Activated naive CD4-positive, alpha-beta T cell treated with anti-CD3 and anti-CD28 coated beads for 36 hours (primary cell): ENCODE results near the gene SLC38A2. TPM values are rescaled to one million over a fixed set of nuclear protein-coding genes. Genes with fewer than 3 reads are reported as not detected.

ENCODE experiments used
- CTCF ChIA-PET: fragments of 350-600 bp; sonication (Branson Sonifier 250); formaldehyde crosslinking; loops from one replicate; lab custom pipeline; 2021; ENCODE audit warnings: antibody characterized with exemption; lab: Charles Lee
- DNase-seq: peaks from one replicate; pipeline ENCODE4 v3.0.0-alpha.2; 2020
- H3K27ac Mint-ChIP-seq: one replicate; pipeline ENCODE4 v1.8.0; 2021; ENCODE audit warnings: mild to moderate bottlenecking, mixed read lengths
- H3K27me3 Mint-ChIP-seq: one replicate; pipeline ENCODE4 v1.8.0; 2021; ENCODE audit warnings: low read depth, mixed read lengths
- H3K36me3 Mint-ChIP-seq: one replicate; pipeline ENCODE4 v1.8.0; 2021; ENCODE audit warnings: low read depth, mixed read lengths
- H3K4me1 Mint-ChIP-seq: one replicate; pipeline ENCODE4 v1.8.0; 2021; ENCODE audit warnings: low read depth, mixed read lengths
- H3K4me3 Mint-ChIP-seq: one replicate; pipeline ENCODE4 v1.8.0; 2021; ENCODE audit warnings: mild to moderate bottlenecking, moderate library complexity, mixed read lengths
- H3K9me3 Mint-ChIP-seq: one replicate; pipeline ENCODE4 v1.8.0; 2021; ENCODE audit warnings: mixed read lengths
- intact Hi-C: fragments of 100-400 bp; cut with micrococcal nuclease; formaldehyde crosslinking; loops from one replicate; pipeline ENCODE4 v1.15.1; 2023
- total RNA-seq, 2 experiments: library from RNA; stranded (reverse); gene quantifications; one replicate each; pipeline ENCODE4 v1.2.3, GENCODE V29; 2021

The SLC38A2 gene
- total RNA-seq, 2 experiments from 2014 or later = 196 to 206 TPM

GRCh38 chr12:46382408-46382963 lies 9.9 kb upstream of the SLC38A2 start:
- Mint-ChIP-seq H3K9me3 (no peaks in the 10 kb centered on the region), H3K27ac (peak overlapping the region; percentile 87), H3K4me3 (peak overlapping the region; percentile 77), H3K4me1 (peaks cover 39% of the 10 kb centered on the region), H3K36me3 (no peaks in the 10 kb centered on the region), H3K27me3 (no peaks in the 10 kb centered on the region)
- intact Hi-C loops = loop anchor here (2.0 kb wide), 1 partner anchor 14 kb away; no protein-coding TSS in a partner anchor
- CTCF ChIA-PET = interaction anchor here (0.6 to 0.7 kb wide), 2 partner anchors 10 to 639 kb away, joined by 3 read pairs; no protein-coding TSS in a partner anchor
- DNase-seq = no peak

GRCh38 chr12:46380881-46381280 lies 8.3 kb upstream of the SLC38A2 start:
- H3K36me3 Mint-ChIP-seq = no peaks in the 10 kb centered on the region
- H3K4me1 Mint-ChIP-seq = peaks cover 38% of the 10 kb centered on the region
- no peaks in the 10 kb centered on the region for H3K27me3 Mint-ChIP-seq
- H3K27ac Mint-ChIP-seq = no peak overlapping the region
- no peak overlapping the region for H3K4me3 Mint-ChIP-seq
- H3K9me3 Mint-ChIP-seq = no peaks in the 10 kb centered on the region
- intact Hi-C loops = no loop called here
- no peak for DNase-seq
- CTCF ChIA-PET = no interaction called here

GRCh38 chr12:46380022-46380796 lies 7.6 kb upstream of the SLC38A2 start:
- Mint-ChIP-seq H3K4me1 (peaks cover 37% of the 10 kb centered on the region), H3K27me3 (no peaks in the 10 kb centered on the region), H3K4me3 (no peak overlapping the region), H3K36me3 (no peaks in the 10 kb centered on the region), H3K27ac (no peak overlapping the region), H3K9me3 (no peaks in the 10 kb centered on the region)
- intact Hi-C loops = no loop called here
- DNase-seq = no peak
- CTCF ChIA-PET = no interaction called here

GRCh38 chr12:46379352-46379751 lies 6.8 kb upstream of the SLC38A2 start:
- no peaks in the 10 kb centered on the region for H3K36me3 Mint-ChIP-seq
- H3K4me1 Mint-ChIP-seq = peaks cover 41% of the 10 kb centered on the region
- H3K27me3 Mint-ChIP-seq = no peaks in the 10 kb centered on the region
- H3K27ac Mint-ChIP-seq = no peak overlapping the region
- no peaks in the 10 kb centered on the region for H3K9me3 Mint-ChIP-seq
- no peak for DNase-seq
- CTCF ChIA-PET = no interaction called here
- intact Hi-C loops = loop anchor here (10.0 kb wide), 2 partner anchors 895 to 1435 kb away; partner anchors contain the start of gene HDAC7
- no peak overlapping the region for H3K4me3 Mint-ChIP-seq

GRCh38 chr12:46378530-46378929 lies 6.0 kb upstream of the SLC38A2 start:
- CTCF ChIA-PET = interaction anchor here (0.6 kb wide), 1 partner anchor 103 kb away, joined by 4 read pairs; no protein-coding TSS in a partner anchor
- Mint-ChIP-seq H3K4me1 (peaks cover 44% of the 10 kb centered on the region), H3K9me3 (no peaks in the 10 kb centered on the region), H3K36me3 (no peaks in the 10 kb centered on the region), H3K27ac (peak overlapping the region; percentile 27), H3K4me3 (no peak overlapping the region), H3K27me3 (no peaks in the 10 kb centered on the region)
- intact Hi-C loops = loop anchor here (10.0 kb wide), 2 partner anchors 896 to 1436 kb away; partner anchors contain the start of gene HDAC7
- DNase-seq = no peak

DNA sequence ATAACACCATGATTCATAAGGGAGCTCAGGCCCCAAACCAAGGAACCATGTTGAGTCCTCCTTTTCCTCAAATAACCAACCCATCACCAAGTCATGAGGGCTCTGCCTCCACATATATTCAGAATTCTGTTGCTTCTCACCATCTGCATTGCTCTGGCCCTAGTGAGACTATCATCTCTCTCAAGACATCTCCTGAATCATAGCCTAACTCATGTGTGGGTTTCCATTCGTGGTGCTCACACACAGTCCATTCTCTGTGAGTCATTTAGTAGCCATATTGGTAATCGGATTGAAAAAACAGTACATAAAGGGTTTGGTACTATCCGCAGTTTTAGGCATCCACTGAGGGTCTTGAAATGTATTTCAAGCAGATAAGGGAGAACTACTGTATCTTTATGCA lies 5.1 kb upstream of the SLC38A2 start:
- Mint-ChIP-seq H3K27ac (peak overlapping the region; percentile 60), H3K9me3 (no peaks in the 10 kb centered on the region), H3K36me3 (no peaks in the 10 kb centered on the region), H3K4me3 (no peak overlapping the region), H3K4me1 (peaks cover 42% of the 10 kb centered on the region), H3K27me3 (no peaks in the 10 kb centered on the region)
- DNase-seq = peak; percentile 43
- CTCF ChIA-PET = interaction anchor here (0.6 to 1.5 kb wide), 2 partner anchors 102 to 284 kb away, joined by 4 read pairs; no protein-coding TSS in a partner anchor
- intact Hi-C loops = loop anchor here (10.0 kb wide), 2 partner anchors 897 to 1437 kb away; partner anchors contain the start of gene HDAC7

DNA sequence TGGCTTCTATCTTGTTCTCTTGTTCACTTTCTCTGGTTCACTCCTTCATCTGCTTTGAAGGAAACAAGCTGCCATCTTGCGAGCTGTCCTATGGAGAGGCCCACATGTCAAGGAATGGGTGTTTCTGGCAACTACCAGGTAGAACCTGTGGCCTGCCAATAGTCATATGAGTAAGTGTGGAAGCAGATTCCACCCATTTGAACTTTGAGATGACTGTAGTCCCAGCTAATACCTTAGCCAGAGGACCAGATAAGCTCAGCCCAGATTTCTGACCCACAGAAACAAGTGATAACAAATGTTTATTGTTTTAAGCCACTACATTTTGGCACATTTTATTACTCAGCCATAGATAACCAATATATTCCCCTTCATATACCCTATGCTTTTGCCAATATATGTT lies 4.0 kb upstream of the SLC38A2 start:
- CTCF ChIA-PET = interaction anchor here (0.6 to 1.5 kb wide), 3 partner anchors 151 to 381 kb away, joined by 4 read pairs; no protein-coding TSS in a partner anchor

DNA sequence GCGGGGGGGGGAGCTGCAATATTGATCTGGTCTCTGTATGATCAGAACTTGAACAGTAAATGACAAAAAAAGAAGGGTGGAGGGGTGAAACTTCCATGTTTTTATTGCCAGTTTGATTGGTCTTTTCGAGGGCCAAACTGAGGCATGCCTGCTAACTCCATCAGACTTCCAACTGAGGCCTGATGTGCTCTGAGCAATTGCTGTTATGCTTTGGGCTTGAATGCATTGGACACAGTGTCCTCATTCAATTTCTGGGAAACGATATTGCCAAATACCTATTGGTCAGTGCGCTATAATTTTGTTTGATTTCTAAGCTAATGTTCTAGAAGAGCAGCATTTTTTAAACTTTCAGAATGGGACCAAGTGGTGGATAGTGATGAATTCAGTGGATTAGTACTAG lies 2.1 kb upstream of the SLC38A2 start:
- CTCF ChIA-PET = interaction anchor here (0.9 kb wide), 1 partner anchor 9 kb away, joined by 3 read pairs; no protein-coding TSS in a partner anchor
- H3K4me3 Mint-ChIP-seq = no peak overlapping the region
- peaks cover 44% of the 10 kb centered on the region for H3K4me1 Mint-ChIP-seq

More for the DNA sequence above, 4.0 kb upstream of the SLC38A2 start:
- no peak for DNase-seq
- no peaks in the 10 kb centered on the region for H3K9me3 Mint-ChIP-seq
- intact Hi-C loops = loop anchor here (10.0 kb wide), 2 partner anchors 898 to 1438 kb away; partner anchors contain the start of gene HDAC7
- no peaks in the 10 kb centered on the region for H3K27me3 Mint-ChIP-seq
- H3K27ac Mint-ChIP-seq = no peak overlapping the region
- H3K4me1 Mint-ChIP-seq = peaks cover 33% of the 10 kb centered on the region
- no peak overlapping the region for H3K4me3 Mint-ChIP-seq
- peaks cover 7% of the 10 kb centered on the region for H3K36me3 Mint-ChIP-seq

GRCh38 chr12:46374310-46374709 lies 1.7 kb upstream of the SLC38A2 start:
- intact Hi-C loops = loop anchor here (5.0 to 10.0 kb wide), 5 partner anchors 843 to 1733 kb away; partner anchors contain the start of genes HDAC7, RPAP3 and SENP1
- Mint-ChIP-seq H3K27me3 (no peaks in the 10 kb centered on the region), H3K36me3 (peaks cover 30% of the 10 kb centered on the region), H3K27ac (peak overlapping the region; percentile 98), H3K9me3 (no peaks in the 10 kb centered on the region), H3K4me3 (peak overlapping the region; percentile 96), H3K4me1 (peaks cover 48% of the 10 kb centered on the region)
- CTCF ChIA-PET = interaction anchor here (0.9 kb wide), 1 partner anchor 9 kb away, joined by 3 read pairs; no protein-coding TSS in a partner anchor
- DNase-seq = no peak

More for the DNA sequence above, 2.1 kb upstream of the SLC38A2 start:
- H3K27ac Mint-ChIP-seq = no peak overlapping the region
- H3K36me3 Mint-ChIP-seq = peaks cover 26% of the 10 kb centered on the region
- no peak for DNase-seq
- no peaks in the 10 kb centered on the region for H3K9me3 Mint-ChIP-seq
- intact Hi-C loops = loop anchor here (5.0 to 10.0 kb wide), 5 partner anchors 843 to 1733 kb away; partner anchors contain the start of genes HDAC7, RPAP3 and SENP1
- H3K27me3 Mint-ChIP-seq = no peaks in the 10 kb centered on the region

GRCh38 chr12:46373301-46374296 lies 1.0 kb upstream of the SLC38A2 start:
- Mint-ChIP-seq H3K27ac (peak overlapping the region; percentile 98), H3K36me3 (peaks cover 34% of the 10 kb centered on the region), H3K4me3 (peak overlapping the region; percentile 96), H3K27me3 (no peaks in the 10 kb centered on the region), H3K4me1 (peaks cover 51% of the 10 kb centered on the region), H3K9me3 (no peaks in the 10 kb centered on the region)
- intact Hi-C loops = loop anchor here (5.0 to 10.0 kb wide), 5 partner anchors 844 to 1734 kb away; partner anchors contain the start of genes HDAC7, RPAP3 and SENP1
- DNase-seq = peak; percentile 68
- CTCF ChIA-PET = interaction anchor here (0.6 to 0.9 kb wide), 2 partner anchors 9 to 10 kb away, joined by 3 read pairs; no protein-coding TSS in a partner anchor
